Activated T-helper 2 cell treated with anti-CD3 and anti-CD28 coated beads, Interferon-gamma antibody, Interleukin-2, Interleukin-4, amounts not matched to agents 10 μg/mL and 5 μg/mL and 100 μg/mL, durations not matched to agents 14 hours and 24 hours and 36 hours (primary cell): Measurements from ENCODE around the gene BRWD1. TPM values are rescaled to one million over a fixed set of nuclear protein-coding genes. Genes with fewer than 3 reads are reported as not detected.

Experiments used
- DNase-seq: peaks from one replicate; pipeline ENCODE4 v3.0.0; 2021; ENCODE audit warnings: low spot score
- H3K27ac Mint-ChIP-seq: one replicate; pipeline ENCODE4 v1.8.0; 2021; ENCODE audit warnings: mixed read lengths
- H3K27me3 Mint-ChIP-seq: one replicate; pipeline ENCODE4 v1.8.0; 2021; ENCODE audit warnings: low read depth, mixed read lengths
- H3K36me3 Mint-ChIP-seq: one replicate; pipeline ENCODE4 v1.8.0; 2021; ENCODE audit warnings: low read depth, mixed read lengths
- H3K4me1 Mint-ChIP-seq: one replicate; pipeline ENCODE4 v1.8.0; 2021; ENCODE audit warnings: low read depth, mixed read lengths
- H3K4me3 Mint-ChIP-seq: one replicate; pipeline ENCODE4 v1.8.0; 2021; ENCODE audit warnings: low read depth, mild to moderate bottlenecking, moderate library complexity, mixed read lengths
- H3K9me3 Mint-ChIP-seq: one replicate; pipeline ENCODE4 v1.8.0; 2021; ENCODE audit warnings: mixed read lengths
- intact Hi-C: fragments of 100-400 bp; cut with micrococcal nuclease; formaldehyde crosslinking; loops from one replicate; pipeline ENCODE4 v1.15.1; 2023
- total RNA-seq: library from RNA; stranded (reverse); gene quantifications from 2 replicates; pipeline ENCODE4 v1.2.3, GENCODE V29; 2022

The BRWD1 gene
- total RNA-seq, 1 donor from 2014 or later = 36.0 TPM

DNA sequence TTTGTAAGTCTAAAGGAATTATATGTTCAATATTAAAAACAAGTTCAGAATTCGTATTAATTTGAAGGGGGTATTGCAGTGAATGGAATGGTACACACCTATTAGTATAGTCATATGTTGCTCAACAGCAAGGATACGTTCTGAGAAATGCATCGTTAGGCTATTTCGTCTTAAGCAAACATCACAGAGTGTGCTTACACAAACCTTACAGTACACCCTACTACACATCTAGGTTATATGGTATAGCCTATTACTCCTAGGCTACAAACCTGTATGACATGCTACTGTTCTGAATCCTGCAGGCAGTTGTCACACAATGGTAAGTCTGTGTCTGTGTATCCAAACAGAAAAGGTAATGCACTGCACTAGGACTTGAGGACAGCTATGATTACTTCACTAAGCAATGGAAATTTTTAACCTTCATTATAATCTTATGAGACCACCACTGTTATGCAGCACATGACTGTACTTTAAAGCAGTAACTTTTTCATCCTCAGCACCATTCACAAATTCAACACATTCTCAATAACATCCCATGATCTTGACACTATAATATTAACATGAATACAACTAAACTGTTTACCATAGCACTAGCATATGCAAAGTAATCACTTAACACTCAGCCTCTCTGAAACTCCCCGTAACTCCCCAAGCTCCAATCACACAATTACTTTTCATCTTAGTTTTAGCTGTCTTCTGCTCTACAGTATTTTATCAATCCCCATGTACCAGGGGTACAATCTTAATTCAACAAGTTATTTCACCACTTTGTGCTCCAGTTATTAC, 115.8 kb downstream of the BRWD1 start:
- peaks cover 37% of the 10 kb centered on the region for H3K4me1 Mint-ChIP-seq
- H3K4me3 Mint-ChIP-seq = no peak overlapping the region
- peaks cover 69% of the 10 kb centered on the region for H3K36me3 Mint-ChIP-seq
- H3K9me3 Mint-ChIP-seq = no peaks in the 10 kb centered on the region
- H3K27me3 Mint-ChIP-seq = no peaks in the 10 kb centered on the region
- intact Hi-C loops = no loop called here
- DNase-seq = no peak
- H3K27ac Mint-ChIP-seq = no peak overlapping the region

DNA sequence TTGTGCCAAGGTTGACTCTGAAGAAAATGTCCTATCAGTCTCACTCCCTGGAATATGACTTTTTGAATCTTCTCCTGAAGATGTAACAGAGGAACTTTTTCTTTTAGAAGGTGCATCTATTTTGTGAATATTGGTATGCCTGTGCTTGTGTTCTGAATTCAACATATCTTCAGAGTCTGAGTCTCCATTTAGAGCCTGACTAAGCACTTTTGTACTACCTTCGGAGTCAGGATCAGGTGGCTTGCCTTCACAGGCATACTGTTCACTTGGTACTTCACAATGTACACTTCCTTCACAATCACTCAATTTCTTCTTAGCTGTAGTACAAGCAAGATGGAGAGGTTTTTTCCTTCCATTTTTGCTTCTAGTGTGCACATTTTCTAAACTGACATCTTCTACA, 116.6 kb downstream of the BRWD1 start:
- Mint-ChIP-seq H3K4me1 (peaks cover 37% of the 10 kb centered on the region), H3K9me3 (no peaks in the 10 kb centered on the region), H3K27me3 (no peaks in the 10 kb centered on the region), H3K36me3 (peaks cover 72% of the 10 kb centered on the region), H3K27ac (peak overlapping the region; percentile 56), H3K4me3 (no peak overlapping the region)
- intact Hi-C loops = no loop called here
- DNase-seq = no peak

DNA sequence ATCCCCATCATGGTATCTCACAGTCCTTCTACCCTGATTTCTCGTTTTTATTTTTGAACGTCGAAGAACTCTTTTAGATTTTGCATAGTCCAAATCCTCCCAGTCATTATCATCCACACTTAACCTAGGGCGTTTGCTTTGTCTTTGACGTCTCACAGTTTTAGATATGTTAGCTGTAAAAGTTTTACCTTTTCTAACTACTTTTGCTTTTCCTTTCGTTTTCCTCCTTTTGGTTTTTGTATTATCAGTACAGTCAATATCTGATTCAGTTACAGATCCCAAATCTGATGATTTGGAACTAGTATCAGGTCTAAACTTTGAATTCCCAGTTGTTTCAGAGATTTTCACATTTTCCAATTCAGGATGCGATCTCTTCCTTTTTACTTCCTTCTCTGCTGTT, 117.1 kb downstream of the BRWD1 start:
- H3K4me3 Mint-ChIP-seq = peak overlapping the region; percentile 27
- H3K36me3 Mint-ChIP-seq = peaks cover 70% of the 10 kb centered on the region
- H3K27me3 Mint-ChIP-seq = no peaks in the 10 kb centered on the region
- H3K4me1 Mint-ChIP-seq = peaks cover 37% of the 10 kb centered on the region
- H3K9me3 Mint-ChIP-seq = no peaks in the 10 kb centered on the region
- peak overlapping the region; percentile 56 for H3K27ac Mint-ChIP-seq
- no peak for DNase-seq
- intact Hi-C loops = no loop called here

DNA sequence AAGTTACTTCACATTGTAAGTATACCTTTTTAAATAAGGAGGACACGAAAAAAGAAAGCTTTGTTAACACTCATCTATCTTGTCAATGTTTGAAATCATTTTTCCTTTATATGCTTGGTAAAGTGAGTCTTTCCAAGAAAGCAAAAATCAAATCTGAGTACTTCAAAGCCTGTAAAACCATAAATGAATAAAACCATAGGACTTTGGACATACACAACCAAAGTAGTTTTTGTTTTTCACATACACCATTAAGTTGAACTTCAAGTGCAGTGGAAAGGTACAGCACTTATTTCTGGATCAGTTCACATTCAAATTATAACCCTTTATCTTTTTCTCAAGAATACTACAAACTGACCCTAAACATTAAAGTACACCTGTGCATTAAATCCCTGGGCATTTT, 120.1 kb downstream of the BRWD1 start:
- Mint-ChIP-seq H3K27me3 (no peaks in the 10 kb centered on the region), H3K4me1 (peaks cover 50% of the 10 kb centered on the region), H3K4me3 (no peak overlapping the region), H3K27ac (no peak overlapping the region), H3K9me3 (no peaks in the 10 kb centered on the region), H3K36me3 (peaks cover 70% of the 10 kb centered on the region)
- intact Hi-C loops = no loop called here
- DNase-seq = no peak

- H3K9me3 Mint-ChIP-seq = no peaks in the 10 kb centered on the region
- peaks cover 50% of the 10 kb centered on the region for H3K4me1 Mint-ChIP-seq
- DNase-seq = no peak
- intact Hi-C loops = loop anchor here (5.0 to 10.0 kb wide), 3 partner anchors 32 to 355 kb away; no protein-coding TSS in a partner anchor
- H3K4me3 Mint-ChIP-seq = no peak overlapping the region
- H3K27ac Mint-ChIP-seq = no peak overlapping the region
- peaks cover 50% of the 10 kb centered on the region for H3K36me3 Mint-ChIP-seq
- no peaks in the 10 kb centered on the region for H3K27me3 Mint-ChIP-seq
These were observed 123.4 kb downstream of the BRWD1 start for GRCh38 chr21:39189857-39190604.

- Mint-ChIP-seq H3K9me3 (no peaks in the 10 kb centered on the region), H3K27ac (peak overlapping the region; percentile 7), H3K4me3 (no peak overlapping the region), H3K36me3 (peaks cover 39% of the 10 kb centered on the region), H3K27me3 (no peaks in the 10 kb centered on the region), H3K4me1 (peaks cover 51% of the 10 kb centered on the region)
- no peak for DNase-seq
- intact Hi-C loops = loop anchor here (5.0 to 10.0 kb wide), 3 partner anchors 34 to 354 kb away; no protein-coding TSS in a partner anchor
These were observed 124.8 kb downstream of the BRWD1 start for GRCh38 chr21:39188521-39189139.

DNA sequence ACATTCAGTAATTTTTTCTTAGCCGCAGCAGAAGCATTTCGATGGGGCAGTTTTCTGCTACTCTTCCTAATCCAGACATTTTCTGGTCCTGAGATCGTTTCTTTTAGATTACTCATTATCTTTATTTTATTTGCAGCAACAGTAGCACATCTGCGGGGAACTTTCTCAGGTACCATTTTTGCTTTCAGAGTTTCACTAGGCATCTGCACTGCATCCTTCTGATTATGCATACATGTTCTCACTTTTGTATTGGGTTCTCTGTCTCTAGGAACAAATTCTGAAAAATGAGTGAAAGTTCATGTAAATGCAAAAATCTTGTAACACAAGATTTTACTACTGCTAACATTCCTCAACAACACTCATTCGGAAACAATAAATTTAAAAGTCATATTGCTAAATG, 126.3 kb downstream of the BRWD1 start:
- no peak overlapping the region for H3K27ac Mint-ChIP-seq
- peaks cover 29% of the 10 kb centered on the region for H3K36me3 Mint-ChIP-seq
- H3K27me3 Mint-ChIP-seq = no peaks in the 10 kb centered on the region
- H3K4me1 Mint-ChIP-seq = peaks cover 54% of the 10 kb centered on the region
- no peaks in the 10 kb centered on the region for H3K9me3 Mint-ChIP-seq
- H3K4me3 Mint-ChIP-seq = no peak overlapping the region
- intact Hi-C loops = loop anchor here (5.0 to 10.0 kb wide), 3 partner anchors 35 to 352 kb away; no protein-coding TSS in a partner anchor
- DNase-seq = no peak

DNA sequence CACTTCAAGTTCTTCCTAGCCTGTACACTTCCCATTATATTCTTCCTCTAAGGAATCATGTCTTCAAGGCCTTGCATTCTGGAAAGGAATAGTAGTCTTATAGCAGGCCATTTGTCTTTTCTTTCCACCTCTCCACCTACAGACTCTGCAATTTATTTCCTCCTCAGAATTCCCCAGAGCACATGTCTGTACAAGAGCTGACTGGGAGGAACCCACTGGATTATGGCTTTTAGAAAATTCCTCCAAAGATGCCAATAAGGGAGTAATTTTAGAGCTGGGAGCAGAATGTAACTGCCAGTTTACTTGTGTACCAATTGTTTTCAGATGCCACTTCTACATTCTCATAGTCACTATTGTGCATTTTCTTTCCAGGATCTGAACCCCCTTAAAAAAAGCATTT, 126.8 kb downstream of the BRWD1 start:
- intact Hi-C loops = loop anchor here (5.0 to 10.0 kb wide), 3 partner anchors 36 to 352 kb away; no protein-coding TSS in a partner anchor
- Mint-ChIP-seq H3K4me1 (peaks cover 59% of the 10 kb centered on the region), H3K27me3 (no peaks in the 10 kb centered on the region), H3K36me3 (peaks cover 26% of the 10 kb centered on the region), H3K4me3 (no peak overlapping the region), H3K27ac (no peak overlapping the region), H3K9me3 (no peaks in the 10 kb centered on the region)
- no peak for DNase-seq

DNA sequence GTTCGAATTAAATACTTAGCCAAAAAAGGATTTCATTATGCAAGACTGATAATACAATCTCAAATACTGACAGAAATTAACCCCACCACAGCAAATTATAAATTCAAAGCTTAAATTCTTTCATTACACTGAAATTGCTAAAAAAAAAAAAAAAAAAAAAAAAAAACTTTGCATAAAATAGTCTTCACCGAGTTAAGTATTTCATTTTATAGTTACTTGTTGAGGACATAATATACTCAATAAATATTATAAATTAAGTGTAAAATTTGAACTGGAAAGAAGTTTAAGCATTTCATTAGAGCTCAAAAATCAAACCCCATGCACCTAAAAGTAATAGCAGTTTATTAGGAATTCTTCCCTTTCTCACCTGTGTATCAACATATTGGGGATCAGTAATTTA, 128.3 kb downstream of the BRWD1 start:
- peaks cover 59% of the 10 kb centered on the region for H3K4me1 Mint-ChIP-seq
- no peak for DNase-seq
- intact Hi-C loops = loop anchor here (5.0 to 10.0 kb wide), 3 partner anchors 37 to 350 kb away; no protein-coding TSS in a partner anchor
- no peaks in the 10 kb centered on the region for H3K9me3 Mint-ChIP-seq
- peak overlapping the region; percentile 99 for H3K4me3 Mint-ChIP-seq
- H3K27ac Mint-ChIP-seq = no peak overlapping the region
- H3K36me3 Mint-ChIP-seq = peaks cover 26% of the 10 kb centered on the region
- no peaks in the 10 kb centered on the region for H3K27me3 Mint-ChIP-seq

DNA sequence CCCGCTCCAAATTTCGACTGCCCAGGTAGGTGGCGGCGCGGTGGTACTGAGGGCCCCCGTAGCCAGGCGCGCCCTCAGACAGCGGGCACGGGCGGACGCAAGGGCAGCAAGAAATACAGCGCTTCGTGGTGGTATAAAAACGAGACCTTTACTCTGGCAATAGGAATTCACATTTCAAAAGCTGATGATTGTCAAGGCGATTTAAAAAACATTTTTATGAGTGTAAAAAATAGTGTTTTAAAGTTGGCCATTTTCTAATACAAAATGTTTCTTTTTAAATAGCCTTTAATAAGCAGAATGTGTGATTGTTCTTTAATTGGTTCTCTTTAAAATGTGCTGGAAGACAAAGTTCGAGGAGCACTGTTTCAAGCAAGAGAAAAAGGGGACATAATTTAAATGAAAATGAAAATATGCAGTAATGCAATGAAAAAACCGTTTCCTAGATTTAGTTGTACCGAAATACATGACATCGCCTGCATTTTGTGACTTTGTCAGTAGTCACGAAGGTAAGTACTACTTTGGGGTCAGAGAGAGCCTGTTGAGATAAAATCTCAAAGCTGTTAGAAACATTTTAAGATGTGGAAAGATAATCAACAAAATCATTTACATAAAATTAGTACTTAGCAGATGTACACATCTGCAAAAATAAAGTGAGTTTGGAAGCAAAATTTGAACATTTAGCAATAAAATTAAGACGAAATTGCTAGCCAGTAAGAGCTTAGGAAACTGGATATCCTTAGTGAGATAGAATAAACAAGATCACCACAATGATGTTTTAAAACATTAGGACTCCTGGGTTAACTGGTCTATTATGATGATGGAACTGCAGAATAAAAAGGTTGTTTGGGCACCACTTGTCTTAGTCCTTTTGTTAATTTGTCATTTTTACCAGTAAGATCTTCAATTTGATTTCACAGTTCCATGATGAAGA, 129.1 kb downstream of the BRWD1 start:
- H3K27ac Mint-ChIP-seq = peak overlapping the region; percentile 98
- H3K4me3 Mint-ChIP-seq = peak overlapping the region; percentile 99
- H3K4me1 Mint-ChIP-seq = peaks cover 60% of the 10 kb centered on the region
- peaks cover 32% of the 10 kb centered on the region for H3K36me3 Mint-ChIP-seq
- DNase-seq = no peak
- intact Hi-C loops = loop anchor here (5.0 to 10.0 kb wide), 4 partner anchors 180 to 1817 kb away; partner anchors contain the start of genes DYRK1A and LCA5L
- H3K9me3 Mint-ChIP-seq = no peaks in the 10 kb centered on the region
- no peaks in the 10 kb centered on the region for H3K27me3 Mint-ChIP-seq

- Mint-ChIP-seq H3K4me1 (peaks cover 57% of the 10 kb centered on the region), H3K36me3 (peaks cover 34% of the 10 kb centered on the region), H3K27ac (peak within 1 kb of the TSS; percentile 98), H3K27me3 (no peaks in the 10 kb centered on the region), H3K9me3 (no peaks in the 10 kb centered on the region), H3K4me3 (peak within 1 kb of the TSS; percentile 99)
- peak; percentile 92 for DNase-seq
- intact Hi-C loops = loop anchor here (1.0 to 10.0 kb wide), 8 partner anchors 129 to 1816 kb away; partner anchors contain the start of genes DYRK1A, HMGN1 and LCA5L
These were observed 130.0 kb downstream of the BRWD1 start, which contains the start of gene PSMG1 for GRCh38 chr21:39183272-39184049. Gene PSMG1 (minus strand): TSS chr21:39183451. CDS start chr21:39183385, 66 bp downstream.
